Astrocyte of the spinal cord (primary cell): ENCODE measurements around the gene TBCE.

ENCODE experiments used
- DNase-seq: peaks from one replicate; pipeline ENCODE4 v3.0.0; 2011; ENCODE audit warnings: low read depth, low spot score
- H3K4me3 ChIP-seq: 2 replicates; pipeline ENCODE4 v1.5.1; 2011; ENCODE audit warnings: low read depth, mild to moderate bottlenecking, low read length, moderate library complexity
- in situ Hi-C: cut with HindIII; loops from 2 replicates; pipeline ENCODE4 v1.10.0; 2017; ENCODE audit warnings: low sequenced_read_pairs
- TF ChIP-seq, protein P1 (sequence below): IDR thresholded peaks from 2 replicates; pipeline ENCODE4 v1.5.1; 2012; ENCODE audit warnings: low read depth, mild to moderate bottlenecking, low read length, inconsistent platforms

Gene TBCE

DNA sequence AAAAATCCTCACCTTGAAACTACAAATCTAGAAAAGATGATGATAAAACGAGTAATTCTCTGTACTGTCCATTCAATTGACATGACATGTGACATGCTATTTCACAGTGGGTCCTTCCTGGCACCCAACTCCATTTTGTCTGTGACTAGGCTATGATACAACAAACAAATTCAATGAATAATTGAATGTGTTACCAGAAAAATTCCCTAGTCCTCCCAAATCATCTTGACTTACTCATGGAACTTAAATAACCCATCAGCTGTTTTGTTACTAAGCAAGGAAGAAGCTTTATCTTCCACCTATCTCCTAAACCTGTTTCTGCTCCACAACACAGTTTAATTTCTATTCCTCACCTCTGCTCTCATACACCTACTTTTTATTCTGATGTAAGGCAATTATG, 106.6 kb downstream of the TBCE start:
- no peak overlapping the region for H3K4me3 ChIP-seq
- TF ChIP-seq, protein P1, sequence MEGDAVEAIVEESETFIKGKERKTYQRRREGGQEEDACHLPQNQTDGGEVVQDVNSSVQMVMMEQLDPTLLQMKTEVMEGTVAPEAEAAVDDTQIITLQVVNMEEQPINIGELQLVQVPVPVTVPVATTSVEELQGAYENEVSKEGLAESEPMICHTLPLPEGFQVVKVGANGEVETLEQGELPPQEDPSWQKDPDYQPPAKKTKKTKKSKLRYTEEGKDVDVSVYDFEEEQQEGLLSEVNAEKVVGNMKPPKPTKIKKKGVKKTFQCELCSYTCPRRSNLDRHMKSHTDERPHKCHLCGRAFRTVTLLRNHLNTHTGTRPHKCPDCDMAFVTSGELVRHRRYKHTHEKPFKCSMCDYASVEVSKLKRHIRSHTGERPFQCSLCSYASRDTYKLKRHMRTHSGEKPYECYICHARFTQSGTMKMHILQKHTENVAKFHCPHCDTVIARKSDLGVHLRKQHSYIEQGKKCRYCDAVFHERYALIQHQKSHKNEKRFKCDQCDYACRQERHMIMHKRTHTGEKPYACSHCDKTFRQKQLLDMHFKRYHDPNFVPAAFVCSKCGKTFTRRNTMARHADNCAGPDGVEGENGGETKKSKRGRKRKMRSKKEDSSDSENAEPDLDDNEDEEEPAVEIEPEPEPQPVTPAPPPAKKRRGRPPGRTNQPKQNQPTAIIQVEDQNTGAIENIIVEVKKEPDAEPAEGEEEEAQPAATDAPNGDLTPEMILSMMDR: no peak
- no peak for DNase-seq
- in situ Hi-C loops: no loop called here

DNA sequence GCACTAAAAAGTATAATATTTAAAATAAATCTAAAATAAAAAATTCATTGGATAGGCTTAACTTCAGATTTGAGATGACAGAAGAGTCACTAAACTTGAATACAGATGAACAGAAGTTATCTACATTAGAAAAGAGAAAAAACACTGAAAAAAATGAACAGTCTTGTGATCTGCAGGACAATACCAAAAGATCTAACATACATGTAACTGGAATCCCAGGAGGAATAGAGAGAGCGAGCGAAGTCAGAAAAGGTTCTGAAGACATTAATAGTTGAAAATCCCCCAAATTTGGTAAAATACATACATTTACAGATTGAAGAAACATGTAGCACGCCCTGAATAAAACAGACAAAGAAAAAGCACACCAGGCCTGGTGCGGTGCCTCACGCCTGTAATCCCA, 115.9 kb downstream of the TBCE start:
- in situ Hi-C loops: no loop called here
- no peak overlapping the region for H3K4me3 ChIP-seq
- no peak for DNase-seq
- TF ChIP-seq, protein P1: no peak

DNA sequence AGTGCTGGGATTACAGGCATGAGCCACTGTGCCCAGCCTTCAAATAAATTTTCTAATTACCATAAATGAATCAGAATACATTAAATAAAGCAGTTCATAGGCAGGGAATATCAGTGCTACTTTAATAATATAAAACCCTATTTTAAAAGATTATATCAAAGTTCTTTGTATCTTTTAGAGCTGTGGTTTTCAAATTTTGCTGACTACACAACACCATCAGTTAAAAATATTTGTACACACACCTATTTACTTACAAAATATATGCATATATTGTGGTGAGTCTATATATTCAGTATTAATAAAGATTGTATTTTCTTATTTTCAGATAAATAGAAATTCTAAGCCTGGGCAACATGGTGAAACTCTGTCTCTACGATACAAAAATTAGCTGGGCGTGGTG, 118.3 kb downstream of the TBCE start:
- DNase-seq: no peak
- TF ChIP-seq, protein P1: no peak
- H3K4me3 ChIP-seq: no peak overlapping the region
- in situ Hi-C loops: no loop called here

GRCh38 chr1:235486321-235486720, 119.1 kb downstream of the TBCE start:
- in situ Hi-C loops: no loop called here
- TF ChIP-seq, protein P1: no peak
- H3K4me3 ChIP-seq: no peak overlapping the region
- DNase-seq: peak; percentile 17

GRCh38 chr1:235491644-235492043, 124.4 kb downstream of the TBCE start:
- DNase-seq: no peak
- in situ Hi-C loops: no loop called here
- H3K4me3 ChIP-seq: no peak overlapping the region
- TF ChIP-seq, protein P1: no peak

DNA sequence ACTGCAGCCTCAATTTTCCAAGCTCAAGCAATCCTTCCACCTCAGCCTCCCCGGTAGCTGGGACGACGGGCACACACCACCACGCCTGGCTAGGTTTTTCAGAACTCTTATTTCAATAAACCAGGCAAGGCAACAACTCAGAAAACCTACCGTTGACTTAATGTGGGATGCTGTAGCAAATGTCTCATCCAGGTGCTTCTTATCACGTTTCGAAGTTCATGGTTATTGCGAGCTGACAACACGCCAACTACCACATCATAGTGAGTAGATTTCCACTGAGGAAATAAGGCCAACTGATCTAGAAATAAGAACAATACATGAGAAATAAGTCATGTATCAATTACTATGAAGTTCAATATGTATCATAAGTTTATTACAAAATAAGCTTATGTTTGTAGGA, 127.3 kb downstream of the TBCE start:
- TF ChIP-seq, protein P1: no peak
- DNase-seq: no peak
- in situ Hi-C loops: no loop called here
- H3K4me3 ChIP-seq: no peak overlapping the region

DNA sequence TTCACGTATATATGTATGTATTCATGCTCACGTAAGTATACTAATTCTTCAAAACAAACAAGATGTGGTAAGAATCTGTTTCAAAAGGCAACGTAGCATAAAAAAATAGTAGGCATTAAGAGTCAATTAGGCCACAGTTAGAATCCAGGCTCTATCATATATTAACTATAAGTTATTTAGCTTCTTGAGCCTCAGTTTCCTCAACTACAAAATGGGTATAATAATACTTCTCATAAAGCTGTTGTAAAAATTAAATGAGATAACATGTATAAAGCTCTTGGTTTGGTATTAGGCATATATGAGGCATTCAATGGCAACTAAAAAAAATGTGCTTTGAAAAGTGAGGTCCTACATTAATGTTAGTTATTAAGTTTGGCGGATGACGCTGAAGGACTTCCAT, 127.8 kb downstream of the TBCE start:
- TF ChIP-seq, protein P1: no peak
- H3K4me3 ChIP-seq: no peak overlapping the region
- in situ Hi-C loops: no loop called here
- no peak for DNase-seq
